ENCODE measurements around the gene LCOR. TPM values are rescaled to one million over a fixed set of nuclear protein-coding genes. Genes with fewer than 3 reads are reported as not detected.

Gene LCOR
- total RNA-seq, 2 experiments from 2014 or later, result 31.1 to 32.0 TPM

- no peaks in the 10 kb centered on the region for H3K36me3 Mint-ChIP-seq (ENCODE audit: low read depth)
- H3K9me3 Mint-ChIP-seq, result no peaks in the 10 kb centered on the region
- POLR2A ChIA-PET, result no interaction called here
- DNase-seq, result no peak
- no peak overlapping the region for H3K4me3 Mint-ChIP-seq
- CTCF ChIA-PET, result interaction anchor here (1.2 to 1.4 kb wide), 2 partner anchors 17 to 29 kb away, joined by 3 to 6 read pairs; no protein-coding TSS in a partner anchor
- no peaks in the 10 kb centered on the region for H3K27me3 Mint-ChIP-seq
- H3K27ac Mint-ChIP-seq, result no peak overlapping the region
- H3K4me1 Mint-ChIP-seq, result peaks cover 1% of the 10 kb centered on the region
These were observed 163.8 kb downstream of the LCOR start for GRCh38 chr10:96995851-96996250.

GRCh38 chr10:96996275-96996965, 164.3 kb downstream of the LCOR start:
- no peak for DNase-seq
- ChIA-PET POLR2A (no interaction called here), CTCF (no interaction called here)
- peaks cover 1% of the 10 kb centered on the region for H3K4me1 Mint-ChIP-seq
- H3K4me3 Mint-ChIP-seq, result no peak overlapping the region
- no peaks in the 10 kb centered on the region for H3K36me3 Mint-ChIP-seq (ENCODE audit: low read depth)
- no peaks in the 10 kb centered on the region for H3K27me3 Mint-ChIP-seq
- no peaks in the 10 kb centered on the region for H3K9me3 Mint-ChIP-seq
- no peak overlapping the region for H3K27ac Mint-ChIP-seq

GRCh38 chr10:96998329-96998888, 166.3 kb downstream of the LCOR start:
- no peaks in the 10 kb centered on the region for H3K4me1 Mint-ChIP-seq
- H3K9me3 Mint-ChIP-seq, result no peaks in the 10 kb centered on the region
- no peak for DNase-seq
- no peak overlapping the region for H3K4me3 Mint-ChIP-seq
- no peak overlapping the region for H3K27ac Mint-ChIP-seq
- no peaks in the 10 kb centered on the region for H3K36me3 Mint-ChIP-seq (ENCODE audit: low read depth)
- POLR2A ChIA-PET, result no interaction called here
- H3K27me3 Mint-ChIP-seq, result no peaks in the 10 kb centered on the region
- CTCF ChIA-PET, result no interaction called here

- no peak for DNase-seq
- POLR2A ChIA-PET, result no interaction called here
- Mint-ChIP-seq H3K4me3 (no peak overlapping the region), H3K9me3 (no peaks in the 10 kb centered on the region), H3K27me3 (no peaks in the 10 kb centered on the region), H3K36me3 (ENCODE audit: low read depth) (no peaks in the 10 kb centered on the region), H3K4me1 (no peaks in the 10 kb centered on the region), H3K27ac (no peak overlapping the region)
- CTCF ChIA-PET, result no interaction called here
These were observed 167.2 kb downstream of the LCOR start for GRCh38 chr10:96999337-96999736.

- Mint-ChIP-seq H3K4me1 (no peaks in the 10 kb centered on the region), H3K27me3 (no peaks in the 10 kb centered on the region), H3K4me3 (no peak overlapping the region), H3K27ac (no peak overlapping the region), H3K36me3 (ENCODE audit: low read depth) (no peaks in the 10 kb centered on the region), H3K9me3 (no peaks in the 10 kb centered on the region)
- ChIA-PET CTCF (interaction anchor here (1.3 kb wide), 1 partner anchor 12 kb away, joined by 3 read pairs; no protein-coding TSS in a partner anchor), POLR2A (no interaction called here)
- no peak for DNase-seq
These were observed 167.9 kb downstream of the LCOR start for GRCh38 chr10:96999987-97000386.

- no peak overlapping the region for H3K27ac Mint-ChIP-seq
- no peaks in the 10 kb centered on the region for H3K27me3 Mint-ChIP-seq
- H3K9me3 Mint-ChIP-seq, result peaks cover 2% of the 10 kb centered on the region
- peaks cover 2% of the 10 kb centered on the region for H3K36me3 Mint-ChIP-seq (ENCODE audit: low read depth)
- no peaks in the 10 kb centered on the region for H3K4me1 Mint-ChIP-seq
- ChIA-PET POLR2A (no interaction called here), CTCF (interaction anchor here (1.3 kb wide), 1 partner anchor 11 kb away, joined by 3 read pairs; no protein-coding TSS in a partner anchor)
- no peak overlapping the region for H3K4me3 Mint-ChIP-seq
- DNase-seq, result no peak
These were observed 168.5 kb downstream of the LCOR start for GRCh38 chr10:97000487-97001182.

- H3K36me3 Mint-ChIP-seq (ENCODE audit: low read depth), result peaks cover 2% of the 10 kb centered on the region
- no peak for DNase-seq
- peaks cover 3% of the 10 kb centered on the region for H3K9me3 Mint-ChIP-seq
- H3K27ac Mint-ChIP-seq, result no peak overlapping the region
- no peak overlapping the region for H3K4me3 Mint-ChIP-seq
- H3K27me3 Mint-ChIP-seq, result no peaks in the 10 kb centered on the region
- POLR2A ChIA-PET, result no interaction called here
- CTCF ChIA-PET, result interaction anchor here (1.3 kb wide), 1 partner anchor 11 kb away, joined by 3 read pairs; no protein-coding TSS in a partner anchor
- no peaks in the 10 kb centered on the region for H3K4me1 Mint-ChIP-seq
These were observed 169.3 kb downstream of the LCOR start for GRCh38 chr10:97001183-97001991.

- Mint-ChIP-seq H3K9me3 (peaks cover 13% of the 10 kb centered on the region), H3K4me3 (no peak overlapping the region), H3K36me3 (ENCODE audit: low read depth) (peaks cover 8% of the 10 kb centered on the region), H3K27me3 (peaks cover under 1% of the 10 kb centered on the region), H3K27ac (no peak overlapping the region), H3K4me1 (no peaks in the 10 kb centered on the region)
- ChIA-PET POLR2A (no interaction called here), CTCF (interaction anchor here (1.2 kb wide), 1 partner anchor 16 kb away, joined by 4 read pairs; no protein-coding TSS in a partner anchor)
- no peak for DNase-seq
These were observed 170.6 kb downstream of the LCOR start for GRCh38 chr10:97002670-97003069.

GRCh38 chr10:97003151-97003803, 171.2 kb downstream of the LCOR start:
- H3K4me3 Mint-ChIP-seq, result no peak overlapping the region
- no peak for DNase-seq
- ChIA-PET CTCF (interaction anchor here (1.1 to 1.2 kb wide), 2 partner anchors 17 to 19 kb away, joined by 3 to 4 read pairs; no protein-coding TSS in a partner anchor), POLR2A (no interaction called here)
- no peaks in the 10 kb centered on the region for H3K4me1 Mint-ChIP-seq
- no peak overlapping the region for H3K27ac Mint-ChIP-seq
- H3K27me3 Mint-ChIP-seq, result peaks cover 3% of the 10 kb centered on the region
- H3K36me3 Mint-ChIP-seq (ENCODE audit: low read depth), result peaks cover 9% of the 10 kb centered on the region
- peaks cover 15% of the 10 kb centered on the region for H3K9me3 Mint-ChIP-seq

- Mint-ChIP-seq H3K4me1 (no peaks in the 10 kb centered on the region), H3K4me3 (no peak overlapping the region), H3K36me3 (ENCODE audit: low read depth) (peaks cover 9% of the 10 kb centered on the region), H3K9me3 (peaks cover 15% of the 10 kb centered on the region), H3K27me3 (peaks cover 3% of the 10 kb centered on the region), H3K27ac (no peak overlapping the region)
- ChIA-PET CTCF (interaction anchor here (1.1 kb wide), 1 partner anchor 20 kb away, joined by 3 read pairs; no protein-coding TSS in a partner anchor), POLR2A (no interaction called here)
- DNase-seq, result no peak
These were observed 171.7 kb downstream of the LCOR start for GRCh38 chr10:97003804-97004201.

GRCh38 chr10:97004591-97004990, 172.5 kb downstream of the LCOR start:
- ChIA-PET CTCF (interaction anchor here (1.1 to 1.7 kb wide), 2 partner anchors 21 to 32 kb away, joined by 3 read pairs; no protein-coding TSS in a partner anchor), POLR2A (no interaction called here)
- peaks cover 9% of the 10 kb centered on the region for H3K36me3 Mint-ChIP-seq (ENCODE audit: low read depth)
- no peak overlapping the region for H3K4me3 Mint-ChIP-seq
- peaks cover 15% of the 10 kb centered on the region for H3K9me3 Mint-ChIP-seq
- no peaks in the 10 kb centered on the region for H3K4me1 Mint-ChIP-seq
- DNase-seq, result no peak
- H3K27me3 Mint-ChIP-seq, result peaks cover 3% of the 10 kb centered on the region
- H3K27ac Mint-ChIP-seq, result no peak overlapping the region

GRCh38 chr10:97005349-97005748, 173.3 kb downstream of the LCOR start:
- peaks cover 3% of the 10 kb centered on the region for H3K27me3 Mint-ChIP-seq
- DNase-seq, result no peak
- H3K36me3 Mint-ChIP-seq (ENCODE audit: low read depth), result peaks cover 9% of the 10 kb centered on the region
- POLR2A ChIA-PET, result no interaction called here
- H3K27ac Mint-ChIP-seq, result no peak overlapping the region
- no peaks in the 10 kb centered on the region for H3K4me1 Mint-ChIP-seq
- CTCF ChIA-PET, result interaction anchor here (0.6 to 1.7 kb wide), 2 partner anchors 31 to 216 kb away, joined by 3 read pairs; no protein-coding TSS in a partner anchor
- peaks cover 18% of the 10 kb centered on the region for H3K9me3 Mint-ChIP-seq
- no peak overlapping the region for H3K4me3 Mint-ChIP-seq

Data from activated CD4-positive, alpha-beta T cell treated with anti-CD3 and anti-CD28 coated beads, Interleukin-2, amount 10 ng/mL, durations not matched to agents 7 days and 5 days (primary cell).